ENCODE results near the gene LAX1.

DNA sequence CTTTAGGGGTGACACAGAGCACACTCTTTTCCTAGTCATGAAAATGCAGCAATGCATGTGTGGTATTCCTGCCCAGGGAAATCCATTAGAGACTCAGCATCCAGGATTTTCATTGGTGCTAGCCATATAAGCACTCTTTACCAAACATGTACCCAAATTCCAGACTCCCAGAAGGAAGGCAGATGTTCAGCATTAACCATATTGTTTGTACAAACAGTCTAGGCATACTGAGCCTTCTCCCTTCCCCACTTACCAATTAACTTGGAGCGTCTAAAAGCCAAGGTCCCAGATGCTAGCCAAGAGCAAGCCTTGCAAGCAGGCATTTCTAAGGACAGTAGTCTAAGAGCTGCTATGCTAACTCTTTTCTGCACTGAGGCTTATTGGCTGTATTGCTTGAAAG, 58.3 kb downstream of the LAX1 start:
- TF ChIP-seq, protein P1, sequence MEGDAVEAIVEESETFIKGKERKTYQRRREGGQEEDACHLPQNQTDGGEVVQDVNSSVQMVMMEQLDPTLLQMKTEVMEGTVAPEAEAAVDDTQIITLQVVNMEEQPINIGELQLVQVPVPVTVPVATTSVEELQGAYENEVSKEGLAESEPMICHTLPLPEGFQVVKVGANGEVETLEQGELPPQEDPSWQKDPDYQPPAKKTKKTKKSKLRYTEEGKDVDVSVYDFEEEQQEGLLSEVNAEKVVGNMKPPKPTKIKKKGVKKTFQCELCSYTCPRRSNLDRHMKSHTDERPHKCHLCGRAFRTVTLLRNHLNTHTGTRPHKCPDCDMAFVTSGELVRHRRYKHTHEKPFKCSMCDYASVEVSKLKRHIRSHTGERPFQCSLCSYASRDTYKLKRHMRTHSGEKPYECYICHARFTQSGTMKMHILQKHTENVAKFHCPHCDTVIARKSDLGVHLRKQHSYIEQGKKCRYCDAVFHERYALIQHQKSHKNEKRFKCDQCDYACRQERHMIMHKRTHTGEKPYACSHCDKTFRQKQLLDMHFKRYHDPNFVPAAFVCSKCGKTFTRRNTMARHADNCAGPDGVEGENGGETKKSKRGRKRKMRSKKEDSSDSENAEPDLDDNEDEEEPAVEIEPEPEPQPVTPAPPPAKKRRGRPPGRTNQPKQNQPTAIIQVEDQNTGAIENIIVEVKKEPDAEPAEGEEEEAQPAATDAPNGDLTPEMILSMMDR (IDR thresholded peaks at IDR 0.05): no peak
- TF ChIP-seq POLR2A (IDR thresholded peaks at IDR 0.05): no peak

All from sigmoid colon (tissue), 3 donors.